Fibroblast of lung (primary cell): ENCODE measurements around the gene CCDC50.

Experiments used
- EZH2 ChIP-seq: IDR thresholded peaks from 2 replicates; pipeline ENCODE4 v1.5.1; 2012; ENCODE audit warnings: low read length, control low read depth, mild to moderate bottlenecking; ENCODE audit errors: missing control alignments
- TF ChIP-seq, protein P1 (sequence below), 2 donors: IDR thresholded peaks in 1 of 2; conservative IDR thresholded peaks in 1 of 2; 1 replicate in 1 of 2; 2 replicates in 1 of 2; pipeline ENCODE4 v1.5.1; 2011 to 2012; ENCODE audit warnings: low read length in 2 of 2, control low read depth in 1 of 2, inconsistent platforms in 1 of 2, low read depth in 1 of 2, mild to moderate bottlenecking in 1 of 2

DNA sequence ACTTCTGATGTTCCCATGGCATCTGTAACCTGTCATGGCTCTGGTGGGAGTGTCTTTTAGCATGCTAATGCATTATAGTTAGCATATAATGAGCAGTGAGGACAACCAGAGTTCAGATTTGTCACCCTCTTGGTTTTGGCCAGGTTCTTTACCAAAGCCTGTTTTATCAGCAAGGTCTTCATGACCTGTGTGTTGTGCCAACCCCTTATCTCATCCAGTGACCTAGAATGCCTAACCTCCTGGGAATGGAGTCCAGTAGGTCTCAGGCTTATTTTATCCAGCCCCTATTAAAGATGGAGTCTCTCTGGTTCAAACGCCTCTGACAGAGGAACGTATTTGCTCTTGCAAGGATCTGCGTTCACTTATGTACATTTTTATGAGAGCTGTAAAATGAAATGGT, 61.4 kb downstream of the CCDC50 start:
- TF ChIP-seq, protein P1, sequence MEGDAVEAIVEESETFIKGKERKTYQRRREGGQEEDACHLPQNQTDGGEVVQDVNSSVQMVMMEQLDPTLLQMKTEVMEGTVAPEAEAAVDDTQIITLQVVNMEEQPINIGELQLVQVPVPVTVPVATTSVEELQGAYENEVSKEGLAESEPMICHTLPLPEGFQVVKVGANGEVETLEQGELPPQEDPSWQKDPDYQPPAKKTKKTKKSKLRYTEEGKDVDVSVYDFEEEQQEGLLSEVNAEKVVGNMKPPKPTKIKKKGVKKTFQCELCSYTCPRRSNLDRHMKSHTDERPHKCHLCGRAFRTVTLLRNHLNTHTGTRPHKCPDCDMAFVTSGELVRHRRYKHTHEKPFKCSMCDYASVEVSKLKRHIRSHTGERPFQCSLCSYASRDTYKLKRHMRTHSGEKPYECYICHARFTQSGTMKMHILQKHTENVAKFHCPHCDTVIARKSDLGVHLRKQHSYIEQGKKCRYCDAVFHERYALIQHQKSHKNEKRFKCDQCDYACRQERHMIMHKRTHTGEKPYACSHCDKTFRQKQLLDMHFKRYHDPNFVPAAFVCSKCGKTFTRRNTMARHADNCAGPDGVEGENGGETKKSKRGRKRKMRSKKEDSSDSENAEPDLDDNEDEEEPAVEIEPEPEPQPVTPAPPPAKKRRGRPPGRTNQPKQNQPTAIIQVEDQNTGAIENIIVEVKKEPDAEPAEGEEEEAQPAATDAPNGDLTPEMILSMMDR (conservative IDR thresholded peaks at IDR 0.05 in 1 of 2, IDR thresholded peaks at IDR 0.05 in 1 of 2; ENCODE audit: low read depth in 1 of 2, low read length in 2 of 2), result no peak
- no peak for TF ChIP-seq EZH2
